HepG2 (cell line): ENCODE measurements around the gene HCRT. TPM values are rescaled to one million over a fixed set of nuclear protein-coding genes. Genes with fewer than 3 reads are reported as not detected.

Experiments
- BRD4 ChIP-seq: sonication (generic); formaldehyde crosslinking; IDR thresholded peaks from 2 replicates; pipeline ENCODE4 v1.4.0; 2020; ENCODE audit warnings: missing genetic modification reagents
- HIVEP1 ChIP-seq: sonication (generic); formaldehyde crosslinking; IDR thresholded peaks from 2 replicates; pipeline ENCODE4 v1.4.0; 2020; ENCODE audit warnings: mild to moderate bottlenecking, missing genetic modification reagents
- MEF2D ChIP-seq: sonication (generic); formaldehyde crosslinking; IDR thresholded peaks from 2 replicates; pipeline ENCODE4 v1.5.1; 2020; ENCODE audit warnings: mild to moderate bottlenecking, missing genetic modification reagents
- MZF1 ChIP-seq: sonication (generic); formaldehyde crosslinking; IDR thresholded peaks from 2 replicates; pipeline ENCODE4 v1.8.1; 2023; ENCODE audit warnings: mild to moderate bottlenecking, missing genetic modification reagents, borderline replicate concordance
- POGZ ChIP-seq: sonication (generic); formaldehyde crosslinking; IDR thresholded peaks from 2 replicates; pipeline ENCODE4 v1.4.0; 2020; ENCODE audit warnings: mild to moderate bottlenecking, missing genetic modification reagents
- PPARG ChIP-seq: conservative IDR thresholded peaks from 2 replicates; pipeline ENCODE4 v1.6.1; 2016; ENCODE audit warnings: missing biosample characterization, missing genetic modification reagents
- REL ChIP-seq: sonication (generic); formaldehyde crosslinking; conservative IDR thresholded peaks from 2 replicates; pipeline ENCODE4 v1.8.0; 2022; ENCODE audit warnings: mild to moderate bottlenecking, missing genetic modification reagents, moderate library complexity
- SALL1 ChIP-seq: sonication (generic); formaldehyde crosslinking; IDR thresholded peaks from 2 replicates; pipeline ENCODE4 v1.8.0; 2022; ENCODE audit warnings: mild to moderate bottlenecking, missing genetic modification reagents
- TAF1 ChIP-seq: sonication (generic); formaldehyde crosslinking; IDR thresholded peaks from 2 replicates; pipeline ENCODE4 v1.4.0; 2020; ENCODE audit warnings: missing genetic modification reagents
- TCF7 ChIP-seq: sonication (generic); IDR thresholded peaks from 2 replicates; pipeline ENCODE4 v1.6.1; 2016; ENCODE audit warnings: antibody characterized with exemption, low read depth
- ZBTB20 ChIP-seq: sonication (generic); formaldehyde crosslinking; IDR thresholded peaks from 2 replicates; pipeline ENCODE4 v1.8.1; 2023; ENCODE audit warnings: missing genetic modification reagents, low read depth, mild to moderate bottlenecking, borderline replicate concordance
- ZFP1 ChIP-seq: IDR thresholded peaks from 2 replicates; pipeline ENCODE4 v1.6.1; 2016
- ZNF207 ChIP-seq: fragments of 450-650 bp; IDR thresholded peaks from 2 replicates; pipeline ENCODE4 v1.6.1; 2016; ENCODE audit warnings: antibody characterized with exemption, borderline replicate concordance
- ZNF367 ChIP-seq: sonication (generic); formaldehyde crosslinking; IDR thresholded peaks from 2 replicates; pipeline ENCODE4 v1.4.0; 2020; ENCODE audit warnings: missing genetic modification reagents, borderline replicate concordance
- ZZZ3 ChIP-seq: sonication (generic); formaldehyde crosslinking; IDR thresholded peaks from 2 replicates; pipeline ENCODE4 v1.4.0; 2020; ENCODE audit warnings: missing genetic modification reagents, mild to moderate bottlenecking, borderline replicate concordance
- polyA plus RNA-seq, 8 experiments: library from polyadenylated mRNA; depleted of rRNA in 3 of 8; stranded (reverse) in 7 of 8; unstranded in 1 of 8; fragments of >200 nt; fragmentation: Illumina TruSeq in 4 of 8; extraction: Trizol in 4 of 8; gene quantifications; 2 replicates each; pipeline versions ENCODE4 v1.2.1 to v1.2.3, GENCODE V29; 2011 to 2016; ENCODE audit warnings: low read depth in 4 of 8, missing spikeins in 1 of 8, mixed read lengths in 1 of 8; ENCODE audit not compliant: insufficient read depth in 1 of 8
- total RNA-seq, 5 experiments: library from RNA; depleted of rRNA; stranded (reverse); fragments of >200 nt; fragmentation: Illumina TruSeq; extraction: Trizol; gene quantifications; 2 replicates each; pipeline ENCODE4 v1.2.3, GENCODE V29; 2016; ENCODE audit warnings: low read depth in 1 of 5
- TF ChIP-seq, protein P1 (sequence below): sonication (generic); formaldehyde crosslinking; IDR thresholded peaks from 2 replicates; pipeline ENCODE4 v1.5.1; 2020; ENCODE audit warnings: missing genetic modification reagents, mild to moderate bottlenecking, borderline replicate concordance
- TF ChIP-seq, protein P2 (sequence below): IDR thresholded peaks from 2 replicates; pipeline ENCODE4 v1.6.1; 2012; ENCODE audit warnings: low read length, improper control_type of control experiment
- TF ChIP-seq, protein P3 (sequence below): sonication (generic); formaldehyde crosslinking; IDR thresholded peaks from 2 replicates; pipeline ENCODE4 v1.4.0; 2020; ENCODE audit warnings: missing genetic modification reagents
- TF ChIP-seq, protein P4 (sequence below): sonication (generic); formaldehyde crosslinking; IDR thresholded peaks from 2 replicates; pipeline ENCODE4 v1.8.0; 2022; ENCODE audit warnings: mild to moderate bottlenecking, missing genetic modification reagents, moderate library complexity
- TF ChIP-seq, protein P5 (sequence below): sonication (generic); formaldehyde crosslinking; IDR thresholded peaks from 2 replicates; pipeline ENCODE4 v1.5.0; 2020; ENCODE audit warnings: missing genetic modification reagents

HCRT gene
- total and polyA plus RNA-seq, 2 of the 13 experiments (the other 11 are each of a cell fraction or from before 2014, with no cell fraction given) = not detected

DNA sequence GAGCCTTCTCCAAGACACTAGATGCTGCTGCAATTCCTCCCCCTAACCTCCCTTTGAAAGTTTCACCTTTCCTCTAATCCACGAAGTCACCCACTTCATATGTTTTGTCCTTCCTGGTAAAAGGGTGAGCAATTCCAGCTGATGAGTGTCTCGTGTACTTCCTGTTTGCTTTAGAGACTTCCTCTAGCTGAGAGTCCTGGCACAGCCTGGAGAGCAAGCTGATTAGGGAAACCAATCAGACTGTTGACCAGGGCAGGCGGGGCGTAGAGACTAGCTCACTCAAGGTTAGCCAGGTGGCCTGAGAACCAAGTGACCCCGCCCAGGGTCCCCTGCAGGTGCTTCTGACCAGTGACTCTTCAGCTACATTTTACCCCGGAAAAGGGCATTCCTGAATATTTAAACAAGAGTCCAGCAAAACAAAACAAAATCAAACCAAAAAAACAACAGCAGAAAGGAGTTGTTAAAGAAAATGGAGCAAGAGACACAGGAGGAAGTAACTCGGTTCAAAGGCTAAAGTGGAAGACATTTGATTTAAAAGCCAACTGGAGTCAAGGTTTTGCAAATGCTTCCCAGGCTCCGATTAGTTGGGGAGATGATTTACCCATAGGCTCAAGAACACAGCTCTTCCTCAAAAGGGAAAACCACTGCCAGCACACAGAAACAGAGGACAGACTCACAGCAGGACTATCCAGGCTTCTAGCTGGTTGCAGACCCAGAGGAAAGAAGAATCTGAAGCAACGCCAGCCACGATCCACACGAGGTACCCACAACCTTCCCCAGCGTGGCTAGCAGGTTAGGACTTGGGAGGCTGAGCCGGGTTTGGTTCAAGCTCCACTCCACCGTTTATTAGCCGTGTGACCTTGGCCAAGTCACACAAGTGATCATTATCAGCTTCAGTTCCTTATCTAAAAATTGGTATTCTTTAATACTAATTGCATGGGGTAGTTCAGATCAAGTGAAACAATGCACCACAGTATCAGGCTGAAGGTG is 49.3 kb downstream of the HCRT start (continued):
- TF ChIP-seq, protein P1, sequence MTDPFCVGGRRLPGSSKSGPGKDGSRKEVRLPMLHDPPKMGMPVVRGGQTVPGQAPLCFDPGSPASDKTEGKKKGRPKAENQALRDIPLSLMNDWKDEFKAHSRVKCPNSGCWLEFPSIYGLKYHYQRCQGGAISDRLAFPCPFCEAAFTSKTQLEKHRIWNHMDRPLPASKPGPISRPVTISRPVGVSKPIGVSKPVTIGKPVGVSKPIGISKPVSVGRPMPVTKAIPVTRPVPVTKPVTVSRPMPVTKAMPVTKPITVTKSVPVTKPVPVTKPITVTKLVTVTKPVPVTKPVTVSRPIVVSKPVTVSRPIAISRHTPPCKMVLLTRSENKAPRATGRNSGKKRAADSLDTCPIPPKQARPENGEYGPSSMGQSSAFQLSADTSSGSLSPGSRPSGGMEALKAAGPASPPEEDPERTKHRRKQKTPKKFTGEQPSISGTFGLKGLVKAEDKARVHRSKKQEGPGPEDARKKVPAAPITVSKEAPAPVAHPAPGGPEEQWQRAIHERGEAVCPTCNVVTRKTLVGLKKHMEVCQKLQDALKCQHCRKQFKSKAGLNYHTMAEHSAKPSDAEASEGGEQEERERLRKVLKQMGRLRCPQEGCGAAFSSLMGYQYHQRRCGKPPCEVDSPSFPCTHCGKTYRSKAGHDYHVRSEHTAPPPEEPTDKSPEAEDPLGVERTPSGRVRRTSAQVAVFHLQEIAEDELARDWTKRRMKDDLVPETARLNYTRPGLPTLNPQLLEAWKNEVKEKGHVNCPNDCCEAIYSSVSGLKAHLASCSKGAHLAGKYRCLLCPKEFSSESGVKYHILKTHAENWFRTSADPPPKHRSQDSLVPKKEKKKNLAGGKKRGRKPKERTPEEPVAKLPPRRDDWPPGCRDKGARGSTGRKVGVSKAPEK (CRISPR knock-in tag) = no peak
- TF ChIP-seq SALL1 (CRISPR knock-in tag) = peak; percentile 71
- no peak for TF ChIP-seq MZF1 (CRISPR knock-in tag)
- TF ChIP-seq, protein P2, sequence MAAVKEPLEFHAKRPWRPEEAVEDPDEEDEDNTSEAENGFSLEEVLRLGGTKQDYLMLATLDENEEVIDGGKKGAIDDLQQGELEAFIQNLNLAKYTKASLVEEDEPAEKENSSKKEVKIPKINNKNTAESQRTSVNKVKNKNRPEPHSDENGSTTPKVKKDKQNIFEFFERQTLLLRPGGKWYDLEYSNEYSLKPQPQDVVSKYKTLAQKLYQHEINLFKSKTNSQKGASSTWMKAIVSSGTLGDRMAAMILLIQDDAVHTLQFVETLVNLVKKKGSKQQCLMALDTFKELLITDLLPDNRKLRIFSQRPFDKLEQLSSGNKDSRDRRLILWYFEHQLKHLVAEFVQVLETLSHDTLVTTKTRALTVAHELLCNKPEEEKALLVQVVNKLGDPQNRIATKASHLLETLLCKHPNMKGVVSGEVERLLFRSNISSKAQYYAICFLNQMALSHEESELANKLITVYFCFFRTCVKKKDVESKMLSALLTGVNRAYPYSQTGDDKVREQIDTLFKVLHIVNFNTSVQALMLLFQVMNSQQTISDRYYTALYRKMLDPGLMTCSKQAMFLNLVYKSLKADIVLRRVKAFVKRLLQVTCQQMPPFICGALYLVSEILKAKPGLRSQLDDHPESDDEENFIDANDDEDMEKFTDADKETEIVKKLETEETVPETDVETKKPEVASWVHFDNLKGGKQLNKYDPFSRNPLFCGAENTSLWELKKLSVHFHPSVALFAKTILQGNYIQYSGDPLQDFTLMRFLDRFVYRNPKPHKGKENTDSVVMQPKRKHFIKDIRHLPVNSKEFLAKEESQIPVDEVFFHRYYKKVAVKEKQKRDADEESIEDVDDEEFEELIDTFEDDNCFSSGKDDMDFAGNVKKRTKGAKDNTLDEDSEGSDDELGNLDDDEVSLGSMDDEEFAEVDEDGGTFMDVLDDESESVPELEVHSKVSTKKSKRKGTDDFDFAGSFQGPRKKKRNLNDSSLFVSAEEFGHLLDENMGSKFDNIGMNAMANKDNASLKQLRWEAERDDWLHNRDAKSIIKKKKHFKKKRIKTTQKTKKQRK = no peak
- peak; percentile 98 for TF ChIP-seq PPARG (CRISPR knock-in tag)
- TF ChIP-seq, protein P3, sequence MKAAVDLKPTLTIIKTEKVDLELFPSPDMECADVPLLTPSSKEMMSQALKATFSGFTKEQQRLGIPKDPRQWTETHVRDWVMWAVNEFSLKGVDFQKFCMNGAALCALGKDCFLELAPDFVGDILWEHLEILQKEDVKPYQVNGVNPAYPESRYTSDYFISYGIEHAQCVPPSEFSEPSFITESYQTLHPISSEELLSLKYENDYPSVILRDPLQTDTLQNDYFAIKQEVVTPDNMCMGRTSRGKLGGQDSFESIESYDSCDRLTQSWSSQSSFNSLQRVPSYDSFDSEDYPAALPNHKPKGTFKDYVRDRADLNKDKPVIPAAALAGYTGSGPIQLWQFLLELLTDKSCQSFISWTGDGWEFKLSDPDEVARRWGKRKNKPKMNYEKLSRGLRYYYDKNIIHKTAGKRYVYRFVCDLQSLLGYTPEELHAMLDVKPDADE (CRISPR knock-in tag) = no peak
- TF ChIP-seq ZZZ3 = no peak
- peak; percentile 88; the same call in 1 of the 2 replicates for TF ChIP-seq MEF2D
- TF ChIP-seq TCF7 = no peak
- no peak for TF ChIP-seq REL
- TF ChIP-seq, protein P4, sequence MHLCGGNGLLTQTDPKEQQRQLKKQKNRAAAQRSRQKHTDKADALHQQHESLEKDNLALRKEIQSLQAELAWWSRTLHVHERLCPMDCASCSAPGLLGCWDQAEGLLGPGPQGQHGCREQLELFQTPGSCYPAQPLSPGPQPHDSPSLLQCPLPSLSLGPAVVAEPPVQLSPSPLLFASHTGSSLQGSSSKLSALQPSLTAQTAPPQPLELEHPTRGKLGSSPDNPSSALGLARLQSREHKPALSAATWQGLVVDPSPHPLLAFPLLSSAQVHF (CRISPR knock-in tag) = no peak
- TF ChIP-seq ZFP1 (CRISPR knock-in tag) = no peak
- no peak for TF ChIP-seq ZNF367 (CRISPR knock-in tag)
- TF ChIP-seq, protein P5, sequence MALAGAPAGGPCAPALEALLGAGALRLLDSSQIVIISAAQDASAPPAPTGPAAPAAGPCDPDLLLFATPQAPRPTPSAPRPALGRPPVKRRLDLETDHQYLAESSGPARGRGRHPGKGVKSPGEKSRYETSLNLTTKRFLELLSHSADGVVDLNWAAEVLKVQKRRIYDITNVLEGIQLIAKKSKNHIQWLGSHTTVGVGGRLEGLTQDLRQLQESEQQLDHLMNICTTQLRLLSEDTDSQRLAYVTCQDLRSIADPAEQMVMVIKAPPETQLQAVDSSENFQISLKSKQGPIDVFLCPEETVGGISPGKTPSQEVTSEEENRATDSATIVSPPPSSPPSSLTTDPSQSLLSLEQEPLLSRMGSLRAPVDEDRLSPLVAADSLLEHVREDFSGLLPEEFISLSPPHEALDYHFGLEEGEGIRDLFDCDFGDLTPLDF (CRISPR knock-in tag) = no peak
- TF ChIP-seq TAF1 = no peak
- no peak for TF ChIP-seq ZNF207
- TF ChIP-seq BRD4 = no peak
- peak; percentile 50; the same call in 1 of the 2 replicates for TF ChIP-seq ZBTB20 (CRISPR knock-in tag)
- TF ChIP-seq POGZ (CRISPR knock-in tag) = 0 out of 2 replicates have a peak, but pooled peaks have one; percentile 20
- TF ChIP-seq HIVEP1 (CRISPR knock-in tag) = no peak
